ENCODE measurements around the gene CCDC33. TPM values are rescaled to one million over a fixed set of nuclear protein-coding genes. Genes with fewer than 3 reads are reported as not detected.

The CCDC33 gene
- polyA plus RNA-seq, 3 donors = 3.9 to 4.7 (median 3.9) TPM

- no peak for DNase-seq (ENCODE audit: low read depth in 3 of 3, low spot score in 2 of 3)
Measured at GRCh38 chr15:74277242-74277810, 41.2 kb downstream of the CCDC33 start.

GRCh38 chr15:74278207-74278606, 42.1 kb downstream of the CCDC33 start:
- no peak for DNase-seq (ENCODE audit: low read depth in 3 of 3, low spot score in 2 of 3)

- no peak for DNase-seq (ENCODE audit: low read depth in 3 of 3, low spot score in 2 of 3)
Measured at GRCh38 chr15:74281147-74282133, 45.3 kb downstream of the CCDC33 start.

- DNase-seq (ENCODE audit: low read depth in 3 of 3, low spot score in 2 of 3) = no peak
Measured at GRCh38 chr15:74283368-74283767, 47.2 kb downstream of the CCDC33 start.

- no peak for DNase-seq (ENCODE audit: low read depth in 3 of 3, low spot score in 2 of 3)
Measured at GRCh38 chr15:74289671-74290070, 53.5 kb downstream of the CCDC33 start.

GRCh38 chr15:74290645-74291044, 54.5 kb downstream of the CCDC33 start:
- no peak for DNase-seq (ENCODE audit: low read depth in 3 of 3, low spot score in 2 of 3)

- DNase-seq (ENCODE audit: low read depth in 3 of 3, low spot score in 2 of 3) = peak; percentile 65 to 82 (median 77)
Measured at GRCh38 chr15:74291101-74292071, 55.3 kb downstream of the CCDC33 start.

- no peak for DNase-seq (ENCODE audit: low read depth in 3 of 3, low spot score in 2 of 3)
Measured at GRCh38 chr15:74293021-74293810, 57.1 kb downstream of the CCDC33 start.

GRCh38 chr15:74294010-74294409, 57.9 kb downstream of the CCDC33 start:
- DNase-seq (ENCODE audit: low read depth in 3 of 3, low spot score in 2 of 3) = no peak

- DNase-seq (ENCODE audit: low read depth in 3 of 3, low spot score in 2 of 3) = no peak
Measured at GRCh38 chr15:74295800-74296199, 59.7 kb downstream of the CCDC33 start.

- DNase-seq (ENCODE audit: low read depth in 3 of 3, low spot score in 2 of 3) = no peak
Measured at GRCh38 chr15:74297887-74298286, 61.8 kb downstream of the CCDC33 start.

- DNase-seq (ENCODE audit: low read depth in 3 of 3, low spot score in 2 of 3) = no peak
Measured at GRCh38 chr15:74300057-74300795, 64.1 kb downstream of the CCDC33 start.

GRCh38 chr15:74301583-74302361, 65.6 kb downstream of the CCDC33 start:
- DNase-seq (ENCODE audit: low read depth in 3 of 3, low spot score in 2 of 3) = no peak

GRCh38 chr15:74302821-74303359, 66.8 kb downstream of the CCDC33 start:
- no peak for DNase-seq (ENCODE audit: low read depth in 3 of 3, low spot score in 2 of 3)

- DNase-seq (ENCODE audit: low read depth in 3 of 3, low spot score in 2 of 3) = no peak
Measured at GRCh38 chr15:74303741-74304309, 67.7 kb downstream of the CCDC33 start.

GRCh38 chr15:74304431-74304830, 68.3 kb downstream of the CCDC33 start:
- no peak for DNase-seq (ENCODE audit: low read depth in 3 of 3, low spot score in 2 of 3)

GRCh38 chr15:74305687-74306086, 69.6 kb downstream of the CCDC33 start:
- no peak for DNase-seq (ENCODE audit: low read depth in 3 of 3, low spot score in 2 of 3)

- no peak for DNase-seq (ENCODE audit: low read depth in 3 of 3, low spot score in 2 of 3)
Measured at GRCh38 chr15:74306781-74307217, 70.7 kb downstream of the CCDC33 start.

Data from right renal cortex interstitium (tissue), 3 donors.